ENCODE results near the gene RCOR2. TPM values are rescaled to one million over a fixed set of nuclear protein-coding genes. Genes with fewer than 3 reads are reported as not detected.

The RCOR2 gene
- total and polyA plus RNA-seq, 2 of the 4 experiments (the other 2 are of a cell fraction) = 0.90 to 2.0 TPM

- H3K4me1 ChIP-seq (ENCODE audit: control insufficient read depth, insufficient read depth, low read length) = peaks cover 8% of the 10 kb centered on the region
- no peak for TF ChIP-seq CTCF (conservative IDR thresholded peaks at IDR 0.05; ENCODE audit: low read depth, low read length)
- TF ChIP-seq, protein P1, sequence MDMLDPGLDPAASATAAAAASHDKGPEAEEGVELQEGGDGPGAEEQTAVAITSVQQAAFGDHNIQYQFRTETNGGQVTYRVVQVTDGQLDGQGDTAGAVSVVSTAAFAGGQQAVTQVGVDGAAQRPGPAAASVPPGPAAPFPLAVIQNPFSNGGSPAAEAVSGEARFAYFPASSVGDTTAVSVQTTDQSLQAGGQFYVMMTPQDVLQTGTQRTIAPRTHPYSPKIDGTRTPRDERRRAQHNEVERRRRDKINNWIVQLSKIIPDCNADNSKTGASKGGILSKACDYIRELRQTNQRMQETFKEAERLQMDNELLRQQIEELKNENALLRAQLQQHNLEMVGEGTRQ (IDR thresholded peaks at IDR 0.05; ENCODE audit: low read depth, low read length) = no peak
- no peak for TF ChIP-seq MAFK (IDR thresholded peaks at IDR 0.05; ENCODE audit: low read depth, low read length)
- TF ChIP-seq MAZ (IDR thresholded peaks at IDR 0.05; ENCODE audit: borderline replicate concordance, low read depth, low read length) = no peak
- TF ChIP-seq SMC3 (IDR thresholded peaks at IDR 0.05; ENCODE audit: low read depth, low read length) = no peak
- TF ChIP-seq MXI1 (IDR thresholded peaks at IDR 0.05; ENCODE audit: borderline replicate concordance, low read depth, low read length) = no peak
- no peak for TF ChIP-seq RAD21 (IDR thresholded peaks at IDR 0.05; ENCODE audit: low read length)
- TF ChIP-seq BHLHE40 (IDR thresholded peaks at IDR 0.05; ENCODE audit: low read depth, low read length) = no peak
- TF ChIP-seq RCOR1 (IDR thresholded peaks at IDR 0.05; ENCODE audit: insufficient replicate concordance, low read length) = no peak
- TF ChIP-seq ELK1 (IDR thresholded peaks at IDR 0.05; ENCODE audit: borderline replicate concordance, low read depth, low read length) = no peak
- no peak for TF ChIP-seq NFE2L2 (IDR thresholded peaks at IDR 0.05; ENCODE audit: low read depth, low read length)
- no peak for TF ChIP-seq CEBPB (IDR thresholded peaks at IDR 0.05; ENCODE audit: low read depth, low read length)
- TF ChIP-seq RFX5 (IDR thresholded peaks at IDR 0.05; ENCODE audit: low read depth, low read length) = no peak
- dilution Hi-C loops (cut with HindIII; ENCODE audit: low sequenced_read_pairs, unreplicated experiment) (no loop called here), intact Hi-C loops (cut with micrococcal nuclease) (no loop called here), in situ Hi-C loops (cut with MboI; ENCODE audit: low sequenced_read_pairs) (no loop called here)
- peak overlapping the region; percentile 12; the same call in 1 of the 2 replicates for H2AK5ac ChIP-seq (ENCODE audit: low read depth, low read length)
- H3K56ac ChIP-seq (ENCODE audit: extremely low read depth, insufficient read depth, low read length) = no peak overlapping the region
- H3K14ac ChIP-seq (replicated peaks; ENCODE audit: low read depth, low read length) = 0 out of 2 replicates have a peak overlapping the region, but pooled peaks have one; percentile 44
- no peaks in the 10 kb centered on the region for H3K27me3 ChIP-seq (ENCODE audit: control insufficient read depth, insufficient read depth, low read length)
- H3K18ac ChIP-seq (ENCODE audit: low read depth, low read length) = no peak overlapping the region
- H3K27ac ChIP-seq (ENCODE audit: insufficient read depth, low read length) = no peak overlapping the region
- H3K36me3 ChIP-seq (ENCODE audit: control insufficient read depth, insufficient read depth, low read length) = peaks cover 4% of the 10 kb centered on the region; the same call in 1 of the 2 replicates
- no peak overlapping the region for H2BK120ac ChIP-seq (ENCODE audit: low read depth, low read length)
- H3K4ac ChIP-seq (ENCODE audit: low read depth, low read length) = no peak overlapping the region; the same call in 1 of the 2 replicates
- no peak overlapping the region for H2BK20ac ChIP-seq (ENCODE audit: low read depth, low read length)
- BruUV-seq (replicated peaks) = no TSS peak
- H3K23ac ChIP-seq (ENCODE audit: low read depth, low read length) = peak overlapping the region; percentile 75; the same call in 1 of the 2 replicates
- H2BK15ac ChIP-seq (ENCODE audit: low read depth, low read length) = no peak overlapping the region
- ChIA-PET POLR2A (ENCODE audit: unreplicated experiment) (interaction anchor here (0.8 kb wide), 1 partner anchor 15 kb away, joined by 3 read pairs; no protein-coding TSS in a partner anchor), CTCF (interaction anchor here (0.6 kb wide), 1 partner anchor 132 kb away, joined by 3 read pairs; no protein-coding TSS in a partner anchor)
- ATAC-seq (ENCODE audit: low read depth) (peak; percentile 70), DNase-seq (no peak)
- peaks cover 43 to 75% of the 10 kb centered on the region in 2 experiments for H3K79me1 ChIP-seq (ENCODE audit: low read depth in 1 of 2, low read length in 2 of 2)
- WGBS, 2 experiments (ENCODE audit: extremely low coverage in 2 of 2, insufficient read length in 1 of 2) = 0% methylated on average over 1 of the region's 4 CpGs; no CpG with 5 or more reads in 1 of the 2 experiments
- no peak overlapping the region for H4K8ac ChIP-seq (ENCODE audit: low read depth in 2 of 2, low read length in 2 of 2)
- no peak overlapping the region for H2AFZ ChIP-seq (replicated peaks; ENCODE audit: low read length, poor library complexity)
- no peak overlapping the region for H3K4me2 ChIP-seq (ENCODE audit: low read depth, low read length)
- H3K4me3 ChIP-seq (ENCODE audit: insufficient read depth, low read depth, low read length) = no peak overlapping the region
- H4K20me1 ChIP-seq (ENCODE audit: insufficient read depth, low read length) = peaks cover 55% of the 10 kb centered on the region
- H4K91ac ChIP-seq (ENCODE audit: insufficient read depth, low read depth, low read length) = no peak overlapping the region
- H2BK5ac ChIP-seq (ENCODE audit: low read depth, low read length, poor library complexity, severe bottlenecking) = no peak overlapping the region
- no peaks in the 10 kb centered on the region for H3K9me3 ChIP-seq (ENCODE audit: control insufficient read depth, insufficient read depth, low read length)
- no peak overlapping the region for H2AK9ac ChIP-seq (replicated peaks; ENCODE audit: low read depth, low read length, poor library complexity)
- H3K9ac ChIP-seq (ENCODE audit: low read depth, low read length) = no peak overlapping the region
- H4K5ac ChIP-seq (ENCODE audit: low read depth, low read length) = no peak overlapping the region
- H3K9me1 ChIP-seq (ENCODE audit: insufficient read depth, low read length) = peaks cover 7% of the 10 kb centered on the region; the same call in 1 of the 2 replicates
These were observed 54.0 kb downstream of the RCOR2 start for GRCh38 chr11:63862923-63863322.
